GM12878 (cell line): Measurements from ENCODE around the gene DAO. TPM values are rescaled to one million over a fixed set of nuclear protein-coding genes. Genes with fewer than 3 reads are reported as not detected.
A peak's percentile ranks its signal among the peaks of the same experiment; 100 is the strongest.

ENCODE experiments used
- ATAC-seq: fragments of 200-7000 bp; cut with Tn5 transposase; 3 replicates; pipeline ENCODE4 v1.9.1; 2020; ENCODE audit warnings: mild to moderate bottlenecking, moderate library complexity
- BruUV-seq: library from RNA; stranded (reverse); fragments of 400-500 nt; replicated peaks from 2 replicates; lab custom pipeline; 2021; lab: Mats Ljungman, UMichigan
- CTCF ChIA-PET: fragments of 300-600 bp; sonication (Branson Sonifier 250); formaldehyde crosslinking; extraction: SDS; loops from one replicate; lab custom pipeline; 2021; ENCODE audit warnings: inconsistent platforms; lab: Yijun Ruan, JAX
- POLR2A ChIA-PET: fragments of 350-600 bp; formaldehyde crosslinking; extraction: SDS; loops from one replicate; lab custom pipeline; 2021; ENCODE audit warnings: inconsistent platforms; lab: Charles Lee
- RAD21 ChIA-PET: fragments of 300-600 bp; sonication (Branson Sonifier 250); formaldehyde crosslinking; loops from one replicate; lab custom pipeline; 2023; ENCODE audit warnings: antibody characterized with exemption; ENCODE audit not compliant: unreplicated experiment; lab: Charles Lee
- SMC1A ChIA-PET: fragments of 300-600 bp; sonication (Branson Sonifier 250); formaldehyde crosslinking; loops from one replicate; lab custom pipeline; 2023; ENCODE audit not compliant: unreplicated experiment, uncharacterized antibody; lab: Charles Lee
- DNase-seq: peaks from one replicate; pipeline ENCODE4 v3.0.0-alpha.2; 2011; ENCODE audit warnings: low read depth, low spot score
- FAIRE-seq: peaks from 3 replicates; lab custom pipeline; 2011; peaks lifted over from hg19 to GRCh38; lab: Jason Lieb, UNC
- H2AFZ ChIP-seq: 2 replicates; pipeline ENCODE4 v1.6.0; 2011; ENCODE audit warnings: low read depth, low read length, control low read depth; ENCODE audit not compliant: control insufficient read depth
- H3K27ac ChIP-seq: 2 replicates; pipeline ENCODE4 v1.5.1; 2011; ENCODE audit warnings: control low read depth; ENCODE audit not compliant: control insufficient read depth, insufficient read depth
- H3K27me3 ChIP-seq, 2 experiments: replicated peaks in 1 of 2; 2 replicates each; pipeline versions ENCODE4 v1.6.0 to v1.6.1; 2011; ENCODE audit warnings: low read length in 1 of 2; ENCODE audit not compliant: control insufficient read depth in 2 of 2, insufficient read depth in 2 of 2
- H3K36me3 ChIP-seq, 2 experiments: 2 replicates each; pipeline ENCODE4 v1.5.1; 2011; ENCODE audit warnings: low read length in 1 of 2; ENCODE audit not compliant: control insufficient read depth in 2 of 2, insufficient read depth in 2 of 2
- H3K4me1 ChIP-seq: 2 replicates; pipeline ENCODE4 v1.6.1; 2011; ENCODE audit warnings: mild to moderate bottlenecking, low read length, moderate library complexity, mixed read lengths; ENCODE audit not compliant: control insufficient read depth, insufficient read depth
- H3K4me2 ChIP-seq: 2 replicates; pipeline ENCODE4 v1.6.0; 2011; ENCODE audit warnings: control low read depth; ENCODE audit not compliant: control insufficient read depth, insufficient read depth
- H3K4me3 ChIP-seq: fragments of 200-600 bp; sonication (generic); 2 replicates; pipeline ENCODE4 v1.5.1; 2016
- H3K79me2 ChIP-seq: 2 replicates; pipeline ENCODE4 v1.6.0; 2011; ENCODE audit warnings: low read length; ENCODE audit not compliant: control insufficient read depth, insufficient read depth
- H3K9ac ChIP-seq: 2 replicates; pipeline ENCODE4 v1.8.0; 2011; ENCODE audit warnings: low read length, control low read depth, mixed read lengths; ENCODE audit not compliant: control insufficient read depth, insufficient read depth
- H3K9me3 ChIP-seq: replicated peaks from 3 replicates; pipeline ENCODE4 v1.5.1; 2011; ENCODE audit warnings: mild to moderate bottlenecking, low read length; ENCODE audit not compliant: control insufficient read depth, insufficient read depth
- H4K20me1 ChIP-seq: 2 replicates; pipeline ENCODE4 v1.6.0; 2011; ENCODE audit not compliant: control insufficient read depth, insufficient read depth
- ATF7 ChIP-seq: fragments of 450-650 bp; IDR thresholded peaks from 2 replicates; pipeline ENCODE4 v1.6.1; 2016; ENCODE audit warnings: low read depth, mild to moderate bottlenecking
- BCLAF1 ChIP-seq: fragments of 450-650 bp; IDR thresholded peaks from 2 replicates; pipeline ENCODE4 v1.6.1; 2017; ENCODE audit warnings: antibody characterized with exemption, mild to moderate bottlenecking, moderate library complexity
- CBX5 ChIP-seq: sonication (generic); IDR thresholded peaks from 2 replicates; pipeline ENCODE4 v1.6.1; 2016; ENCODE audit warnings: low read depth, moderate library complexity, mild to moderate bottlenecking, inconsistent platforms
- EP300 ChIP-seq, 2 experiments: fragments of 150-350 bp in 1 of 2; IDR thresholded peaks; 2 replicates each; pipeline ENCODE4 v1.6.1; 2011 to 2012; ENCODE audit warnings: low read depth in 2 of 2, low read length in 2 of 2, borderline replicate concordance in 1 of 2, improper control_type of control experiment in 1 of 2, inconsistent platforms in 1 of 2; ENCODE audit not compliant: control insufficient read depth in 1 of 2
- GATAD2B ChIP-seq: fragments of 450-650 bp; conservative IDR thresholded peaks from 2 replicates; pipeline ENCODE4 v1.6.1; 2017; ENCODE audit warnings: low read depth, mild to moderate bottlenecking, moderate library complexity
- IKZF2 ChIP-seq, 2 experiments: fragments of 450-650 bp; IDR thresholded peaks; 2 replicates each; pipeline ENCODE4 v1.6.1; 2017; ENCODE audit warnings: mild to moderate bottlenecking in 2 of 2, moderate library complexity in 2 of 2
- IRF4 ChIP-seq: IDR thresholded peaks from 2 replicates; pipeline ENCODE4 v1.6.1; 2011; ENCODE audit warnings: low read depth, low read length
- LARP7 ChIP-seq: fragments of 450-650 bp; IDR thresholded peaks from 2 replicates; pipeline ENCODE4 v1.6.1; 2017; ENCODE audit warnings: mild to moderate bottlenecking
- NBN ChIP-seq: fragments of 450-650 bp; IDR thresholded peaks from 2 replicates; pipeline ENCODE4 v1.6.1; 2016
- NFYA ChIP-seq: IDR thresholded peaks from 2 replicates; pipeline ENCODE4 v1.6.1; 2011; ENCODE audit warnings: low read depth, mild to moderate bottlenecking, low read length, improper control_type of control experiment, borderline replicate concordance
- POLR2AphosphoS2 ChIP-seq: IDR thresholded peaks from 2 replicates; pipeline ENCODE4 v1.6.1; 2011; ENCODE audit warnings: low read depth, mild to moderate bottlenecking, low read length, improper control_type of control experiment, moderate library complexity
- RELB ChIP-seq: fragments of 450-650 bp; IDR thresholded peaks from 2 replicates; pipeline ENCODE4 v1.6.1; 2017; ENCODE audit warnings: low read depth, mild to moderate bottlenecking, moderate library complexity
- RUNX3 ChIP-seq: IDR thresholded peaks from 2 replicates; pipeline ENCODE4 v1.6.1; 2012; ENCODE audit warnings: low read length, inconsistent platforms
- TAF1 ChIP-seq: IDR thresholded peaks from 2 replicates; pipeline ENCODE4 v1.6.1; 2011; ENCODE audit warnings: mild to moderate bottlenecking, low read depth, low read length, borderline replicate concordance
- WRNIP1 ChIP-seq: IDR thresholded peaks from 2 replicates; pipeline ENCODE4 v1.6.1; 2011; ENCODE audit warnings: low read depth, low read length, improper control_type of control experiment, borderline replicate concordance
- ZNF384 ChIP-seq: IDR thresholded peaks from 2 replicates; pipeline ENCODE4 v1.6.1; 2012; ENCODE audit warnings: low read depth, mild to moderate bottlenecking, low read length, improper control_type of control experiment, borderline replicate concordance
- WGBS: methylation state at CpG from one replicate; pipeline ENCODE4 v1.1.6; 2016; ENCODE audit warnings: low lambda C conversion rate; ENCODE audit not compliant: insufficient replicate concordance, insufficient coverage; ENCODE audit errors: missing lambda C conversion rate; 5-methylcytosine and 5-hydroxymethylcytosine counted together
- in situ Hi-C: fragments of 300-500 bp; cut with MboI; formaldehyde crosslinking; loops from 9 replicates; pipeline ENCODE4 v1.14.3; 2018; ENCODE audit warnings: mixed read lengths
- intact Hi-C: fragments of 100-400 bp; cut with micrococcal nuclease; formaldehyde crosslinking; loops from one replicate; pipeline ENCODE4 v1.14.2; 2022; ENCODE audit not compliant: unreplicated experiment
- polyA plus RNA-seq, 11 experiments: library from polyadenylated mRNA; depleted of rRNA in 4 of 11; unstranded in 6 of 11; stranded (reverse) in 5 of 11; fragments of >200 nt; fragmentation: Nextera tagmentation in 4 of 11; fragmentation: Illumina TruSeq in 1 of 11; extraction: Ambion mirVana in 4 of 11; extraction: Trizol in 1 of 11; gene quantifications; 1 replicate in 1 of 11; 2 replicates in 10 of 11; pipeline versions ENCODE4 v1.2.1 to v1.2.3, GENCODE V29; 2011 to 2016; ENCODE audit warnings: inconsistent platforms in 2 of 11, missing spikeins in 2 of 11, low read depth in 1 of 11
- total RNA-seq, 4 experiments: library from RNA; depleted of rRNA in 3 of 4; stranded (reverse); fragments of >200 nt in 3 of 4; fragmentation: Illumina TruSeq in 1 of 4; extraction: Trizol in 1 of 4; gene quantifications; 2 replicates each; pipeline versions ENCODE4 v1.2.1 to v1.2.3, GENCODE V29; 2013 to 2021
- TF ChIP-seq, protein P1 (sequence below): IDR thresholded peaks from 2 replicates; pipeline ENCODE4 v1.6.1; 2012; ENCODE audit warnings: low read depth, low read length, improper control_type of control experiment
- TF ChIP-seq, protein P2 (sequence below): IDR thresholded peaks from 2 replicates; pipeline ENCODE4 v1.6.1; 2012; ENCODE audit warnings: low read depth, low read length, improper control_type of control experiment

Gene DAO
- total and polyA plus RNA-seq, 10 of the 15 experiments (the other 5 are each of a cell fraction or from before 2014, with no cell fraction given) = 0.15 TPM; not detected in 9

- ChIA-PET POLR2A (interaction anchor here (0.7 to 5.6 kb wide), 3 partner anchors 11 to 198 kb away, joined by 3 to 30 read pairs (median 4); no protein-coding TSS in a partner anchor), SMC1A (interaction anchor here (0.6 to 2.5 kb wide), 2 partner anchors 196 to 394 kb away, joined by 3 to 11 read pairs; no protein-coding TSS in a partner anchor), CTCF (no interaction called here)
- TF ChIP-seq, protein P1, sequence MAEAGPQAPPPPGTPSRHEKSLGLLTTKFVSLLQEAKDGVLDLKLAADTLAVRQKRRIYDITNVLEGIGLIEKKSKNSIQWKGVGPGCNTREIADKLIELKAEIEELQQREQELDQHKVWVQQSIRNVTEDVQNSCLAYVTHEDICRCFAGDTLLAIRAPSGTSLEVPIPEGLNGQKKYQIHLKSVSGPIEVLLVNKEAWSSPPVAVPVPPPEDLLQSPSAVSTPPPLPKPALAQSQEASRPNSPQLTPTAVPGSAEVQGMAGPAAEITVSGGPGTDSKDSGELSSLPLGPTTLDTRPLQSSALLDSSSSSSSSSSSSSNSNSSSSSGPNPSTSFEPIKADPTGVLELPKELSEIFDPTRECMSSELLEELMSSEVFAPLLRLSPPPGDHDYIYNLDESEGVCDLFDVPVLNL = no peak
- TF ChIP-seq POLR2AphosphoS2 = no peak
- no peak for TF ChIP-seq TAF1
- TF ChIP-seq EP300 (IDR thresholded peaks at IDR 0.05; ENCODE audit: borderline replicate concordance in 1 of 2, control insufficient read depth in 1 of 2, low read depth in 2 of 2, low read length in 2 of 2) = peak in 1 of 2 experiments; percentile 61; a peak in 1 of 4 replicates
- TF ChIP-seq NFYA = no peak
- no peak for TF ChIP-seq CBX5
- TF ChIP-seq NBN = no peak
- TF ChIP-seq BCLAF1 = no peak
- TF ChIP-seq IRF4 = peak; percentile 54; the same call in 1 of the 2 replicates
- 0 out of 2 replicates have a peak, but pooled peaks have one; percentile 7 for TF ChIP-seq RUNX3
- peak; percentile 37; the same call in 1 of the 2 replicates for TF ChIP-seq ZNF384
- peak; percentile 84 for TF ChIP-seq IKZF2 (IDR thresholded peaks at IDR 0.05)
- TF ChIP-seq ATF7 = peak; percentile 40; the same call in 1 of the 2 replicates
- TF ChIP-seq GATAD2B = 0 out of 2 replicates have a peak, but pooled peaks have one; percentile 40
- TF ChIP-seq, protein P2, sequence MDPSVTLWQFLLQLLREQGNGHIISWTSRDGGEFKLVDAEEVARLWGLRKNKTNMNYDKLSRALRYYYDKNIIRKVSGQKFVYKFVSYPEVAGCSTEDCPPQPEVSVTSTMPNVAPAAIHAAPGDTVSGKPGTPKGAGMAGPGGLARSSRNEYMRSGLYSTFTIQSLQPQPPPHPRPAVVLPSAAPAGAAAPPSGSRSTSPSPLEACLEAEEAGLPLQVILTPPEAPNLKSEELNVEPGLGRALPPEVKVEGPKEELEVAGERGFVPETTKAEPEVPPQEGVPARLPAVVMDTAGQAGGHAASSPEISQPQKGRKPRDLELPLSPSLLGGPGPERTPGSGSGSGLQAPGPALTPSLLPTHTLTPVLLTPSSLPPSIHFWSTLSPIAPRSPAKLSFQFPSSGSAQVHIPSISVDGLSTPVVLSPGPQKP = no peak
- TF ChIP-seq WRNIP1 = no peak
- TF ChIP-seq RELB = peak; percentile 79
- no peak for TF ChIP-seq LARP7
Observed at GRCh38 chr12:108860443-108860842, 19.4 kb upstream of the DAO start.

More at GRCh38 chr12:108860443-108860842, 19.4 kb upstream of the DAO start:
- no peak for ATAC-seq
- Histone ChIP-seq H3K27me3 (no peaks in the 10 kb centered on the region), H3K9me3 (no peaks in the 10 kb centered on the region), H3K4me3 (no peak overlapping the region; the same call in 1 of the 2 replicates), H3K79me2 (peaks cover 23% of the 10 kb centered on the region), H2AFZ (peak overlapping the region; percentile 37; the same call in 1 of the 2 replicates), H3K4me1 (peaks cover 40% of the 10 kb centered on the region), H3K9ac (no peak overlapping the region; the same call in 1 of the 2 replicates), H3K4me2 (peak overlapping the region; percentile 71), H3K27ac (peak overlapping the region; percentile 32), H3K36me3 (no peaks in the 10 kb centered on the region), H4K20me1 (no peaks in the 10 kb centered on the region)
- DNase-seq = no peak
- in situ Hi-C loops = no loop called here
- intact Hi-C loops = no loop called here
- RAD21 ChIA-PET = interaction anchor here (1.6 to 4.7 kb wide), 3 partner anchors 24 to 196 kb away, joined by 4 to 18 read pairs (median 5); no protein-coding TSS in a partner anchor
- no TSS peak for BruUV-seq
- 2% methylated on average over 6 of the region's 6 CpGs for WGBS
- peak; percentile 44 for FAIRE-seq
